Measurements from ENCODE around the gene IL36B. TPM values are rescaled to one million over a fixed set of nuclear protein-coding genes. Genes with fewer than 3 reads are reported as not detected.

The IL36B gene
- total RNA-seq, 4 donors from 2014 or later, result not detected

- no peaks in the 10 kb centered on the region for H3K27me3 ChIP-seq
- H3K4me3 ChIP-seq, result no peak overlapping the region
- no peaks in the 10 kb centered on the region for H3K36me3 ChIP-seq
- no peak for DNase-seq (ENCODE audit: low spot score in 2 of 2)
- 85 to 86% methylated on average over 18 of the region's 18 CpGs for WGBS, 2 donors
- TF ChIP-seq EP300 (IDR thresholded peaks at IDR 0.05) (no peak), POLR2A (IDR thresholded peaks at IDR 0.05) (no peak)
- TF ChIP-seq, protein P1, sequence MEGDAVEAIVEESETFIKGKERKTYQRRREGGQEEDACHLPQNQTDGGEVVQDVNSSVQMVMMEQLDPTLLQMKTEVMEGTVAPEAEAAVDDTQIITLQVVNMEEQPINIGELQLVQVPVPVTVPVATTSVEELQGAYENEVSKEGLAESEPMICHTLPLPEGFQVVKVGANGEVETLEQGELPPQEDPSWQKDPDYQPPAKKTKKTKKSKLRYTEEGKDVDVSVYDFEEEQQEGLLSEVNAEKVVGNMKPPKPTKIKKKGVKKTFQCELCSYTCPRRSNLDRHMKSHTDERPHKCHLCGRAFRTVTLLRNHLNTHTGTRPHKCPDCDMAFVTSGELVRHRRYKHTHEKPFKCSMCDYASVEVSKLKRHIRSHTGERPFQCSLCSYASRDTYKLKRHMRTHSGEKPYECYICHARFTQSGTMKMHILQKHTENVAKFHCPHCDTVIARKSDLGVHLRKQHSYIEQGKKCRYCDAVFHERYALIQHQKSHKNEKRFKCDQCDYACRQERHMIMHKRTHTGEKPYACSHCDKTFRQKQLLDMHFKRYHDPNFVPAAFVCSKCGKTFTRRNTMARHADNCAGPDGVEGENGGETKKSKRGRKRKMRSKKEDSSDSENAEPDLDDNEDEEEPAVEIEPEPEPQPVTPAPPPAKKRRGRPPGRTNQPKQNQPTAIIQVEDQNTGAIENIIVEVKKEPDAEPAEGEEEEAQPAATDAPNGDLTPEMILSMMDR (IDR thresholded peaks at IDR 0.05), result no peak
- no peak overlapping the region for H3K27ac ChIP-seq
- no peaks in the 10 kb centered on the region for H3K4me1 ChIP-seq
- H3K9me3 ChIP-seq, result peaks cover 0 to 4% (median 0%) of the 10 kb centered on the region in 4 donors
These were observed 9.5 kb upstream of the IL36B start for GRCh38 chr2:113061896-113062770.

DNA sequence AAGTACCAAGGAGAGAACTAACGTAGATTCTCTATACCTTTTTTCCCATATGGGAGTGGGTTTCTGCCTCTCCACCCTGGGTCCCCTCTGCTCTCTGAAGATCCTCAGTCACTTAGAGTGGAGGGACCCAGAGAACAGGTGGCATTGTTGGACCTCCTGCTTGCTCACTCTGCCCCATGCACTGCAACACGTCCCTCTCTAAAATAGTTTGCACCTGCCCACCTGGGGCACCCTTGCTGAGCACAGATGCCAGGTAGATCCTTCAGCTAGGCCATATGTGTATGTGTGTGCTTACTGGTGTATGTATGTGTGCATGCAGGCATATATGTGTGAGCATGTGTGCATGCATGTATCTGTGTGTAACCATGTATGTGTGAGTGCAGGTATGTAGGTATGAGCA is 8.6 kb upstream of the IL36B start:
- H3K27ac ChIP-seq, result no peak overlapping the region
- DNase-seq (ENCODE audit: low spot score in 2 of 2), result no peak
- 41 to 75% methylated on average over 2 of the region's 2 CpGs for WGBS, 2 donors
- H3K27me3 ChIP-seq, result no peaks in the 10 kb centered on the region
- H3K9me3 ChIP-seq, result peaks cover 0 to 4% (median 0%) of the 10 kb centered on the region in 4 donors
- no peaks in the 10 kb centered on the region for H3K36me3 ChIP-seq
- TF ChIP-seq EP300 (IDR thresholded peaks at IDR 0.05) (no peak), POLR2A (IDR thresholded peaks at IDR 0.05) (no peak)
- TF ChIP-seq, protein P1 (IDR thresholded peaks at IDR 0.05), result no peak
- no peaks in the 10 kb centered on the region for H3K4me1 ChIP-seq
- no peak overlapping the region for H3K4me3 ChIP-seq

- Histone ChIP-seq H3K27ac (no peak overlapping the region), H3K4me1 (no peaks in the 10 kb centered on the region), H3K27me3 (no peaks in the 10 kb centered on the region), H3K9me3 (peaks cover 0 to 8% (median 0%) of the 10 kb centered on the region in 4 donors), H3K36me3 (no peaks in the 10 kb centered on the region), H3K4me3 (no peak overlapping the region)
- TF ChIP-seq EP300 (IDR thresholded peaks at IDR 0.05) (no peak), POLR2A (IDR thresholded peaks at IDR 0.05) (no peak)
- TF ChIP-seq, protein P1 (IDR thresholded peaks at IDR 0.05), result no peak
- no peak for DNase-seq (ENCODE audit: low spot score in 2 of 2)
- WGBS, 2 donors, result 50 to 64% methylated on average over 1 of the region's 1 CpG
These were observed 8.1 kb upstream of the IL36B start for GRCh38 chr2:113060796-113061195.

DNA sequence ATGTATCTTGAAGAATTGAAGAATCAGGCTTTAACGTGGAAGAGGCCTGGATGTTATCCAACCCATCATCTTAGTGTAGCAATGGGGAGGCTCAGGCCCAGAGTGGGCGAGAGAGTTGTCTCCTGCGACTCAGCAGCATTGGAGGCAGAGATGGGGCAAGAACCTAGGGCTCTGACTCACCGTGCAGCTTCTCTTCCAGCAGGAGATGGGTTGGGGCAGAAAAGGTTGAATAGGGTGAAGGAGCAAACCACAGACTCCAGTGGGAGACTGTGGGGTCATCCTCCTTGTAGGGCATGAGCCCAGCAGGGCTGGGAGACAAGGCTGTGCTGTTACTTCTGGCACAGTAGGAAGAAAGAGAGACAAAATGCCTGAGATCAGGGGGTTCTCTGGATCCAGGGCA is 7.7 kb upstream of the IL36B start:
- no peak for DNase-seq (ENCODE audit: low spot score in 2 of 2)
- Histone ChIP-seq H3K27ac (no peak overlapping the region), H3K4me3 (no peak overlapping the region), H3K9me3 (peaks cover 0 to 11% (median 0%) of the 10 kb centered on the region in 4 donors), H3K36me3 (no peaks in the 10 kb centered on the region), H3K27me3 (no peaks in the 10 kb centered on the region), H3K4me1 (no peaks in the 10 kb centered on the region)
- TF ChIP-seq, protein P1 (IDR thresholded peaks at IDR 0.05), result no peak
- TF ChIP-seq POLR2A (IDR thresholded peaks at IDR 0.05), result no peak
- TF ChIP-seq EP300 (IDR thresholded peaks at IDR 0.05), result no peak
- 70% methylated on average over 4 of the region's 4 CpGs for WGBS, 2 donors
